Progenitor cell of endocrine pancreas (in vitro differentiated cells): ENCODE measurements around the gene PDE4A. TPM values are rescaled to one million over a fixed set of nuclear protein-coding genes. Genes with fewer than 3 reads are reported as not detected.

Experiments used
- DNase-seq: peaks from one replicate; pipeline ENCODE4 v3.0.0; 2021; ENCODE audit warnings: low spot score; ENCODE audit not compliant: unreplicated experiment
- H3K27ac Mint-ChIP-seq: 2 replicates; pipeline ENCODE4 v1.8.0; 2021; ENCODE audit warnings: mild to moderate bottlenecking, moderate library complexity, mixed read lengths
- H3K27me3 Mint-ChIP-seq: 2 replicates; pipeline ENCODE4 v1.8.0; 2021; ENCODE audit warnings: mixed read lengths
- H3K36me3 Mint-ChIP-seq: 2 replicates; pipeline ENCODE4 v1.8.0; 2022; ENCODE audit warnings: mixed read lengths; ENCODE audit not compliant: insufficient read depth
- H3K4me1 Mint-ChIP-seq: 2 replicates; pipeline ENCODE4 v1.8.0; 2021; ENCODE audit warnings: low read depth, mixed read lengths
- H3K4me3 Mint-ChIP-seq: 2 replicates; pipeline ENCODE4 v1.8.0; 2021; ENCODE audit warnings: low read depth, mild to moderate bottlenecking, moderate library complexity, mixed read lengths
- H3K9me3 Mint-ChIP-seq: 2 replicates; pipeline ENCODE4 v1.8.0; 2021; ENCODE audit warnings: low read depth, mixed read lengths
- CTCF ChIP-seq: fragments of 200-600 bp; sonication (generic); IDR thresholded peaks from one replicate; pipeline ENCODE4 v1.5.0; 2021; ENCODE audit warnings: antibody characterized with exemption, mild to moderate bottlenecking; ENCODE audit not compliant: unreplicated experiment
- total RNA-seq: library from RNA; stranded (reverse); gene quantifications from 2 replicates; pipeline ENCODE4 v1.2.1, GENCODE V29; 2021

PDE4A gene
- total RNA-seq, 1 donor from 2014 or later = 0.72 TPM

GRCh38 chr19:10505583-10506229 is 85.4 kb downstream of the PDE4A start:
- Mint-ChIP-seq H3K9me3 (no peaks in the 10 kb centered on the region), H3K27ac (peak overlapping the region; percentile 33), H3K36me3 (no peaks in the 10 kb centered on the region), H3K27me3 (no peaks in the 10 kb centered on the region), H3K4me1 (peaks cover 3% of the 10 kb centered on the region), H3K4me3 (peak overlapping the region; percentile 38)
- DNase-seq = peak; percentile 55
- peak; percentile 63 for TF ChIP-seq CTCF

GRCh38 chr19:10508036-10508435 is 87.7 kb downstream of the PDE4A start:
- no peaks in the 10 kb centered on the region for H3K9me3 Mint-ChIP-seq

GRCh38 chr19:10508707-10509106 is 88.4 kb downstream of the PDE4A start:
- Mint-ChIP-seq H3K4me1 (no peaks in the 10 kb centered on the region), H3K27me3 (peaks cover 12% of the 10 kb centered on the region), H3K27ac (no peak overlapping the region), H3K4me3 (no peak overlapping the region), H3K9me3 (no peaks in the 10 kb centered on the region), H3K36me3 (no peaks in the 10 kb centered on the region)
- no peak for TF ChIP-seq CTCF
- DNase-seq = no peak

More at GRCh38 chr19:10508036-10508435, 87.7 kb downstream of the PDE4A start:
- H3K4me3 Mint-ChIP-seq = no peak overlapping the region
- peaks cover 5% of the 10 kb centered on the region for H3K27me3 Mint-ChIP-seq
- no peaks in the 10 kb centered on the region for H3K36me3 Mint-ChIP-seq
- no peak overlapping the region for H3K27ac Mint-ChIP-seq
- DNase-seq = no peak
- no peaks in the 10 kb centered on the region for H3K4me1 Mint-ChIP-seq
- no peak for TF ChIP-seq CTCF

- Mint-ChIP-seq H3K4me3 (no peak overlapping the region), H3K27ac (no peak overlapping the region)
These were observed 90.0 kb downstream of the PDE4A start for GRCh38 chr19:10510301-10510802.

GRCh38 chr19:10513223-10513622 is 92.9 kb downstream of the PDE4A start:
- peaks cover 36% of the 10 kb centered on the region for H3K27me3 Mint-ChIP-seq
- no peaks in the 10 kb centered on the region for H3K36me3 Mint-ChIP-seq
- H3K4me3 Mint-ChIP-seq = no peak overlapping the region
- TF ChIP-seq CTCF = no peak
- H3K27ac Mint-ChIP-seq = no peak overlapping the region
- DNase-seq = no peak
- no peaks in the 10 kb centered on the region for H3K9me3 Mint-ChIP-seq
- peaks cover 6% of the 10 kb centered on the region for H3K4me1 Mint-ChIP-seq

More at GRCh38 chr19:10510301-10510802, 90.0 kb downstream of the PDE4A start:
- H3K4me1 Mint-ChIP-seq = no peaks in the 10 kb centered on the region
- H3K27me3 Mint-ChIP-seq = peaks cover 17% of the 10 kb centered on the region
- no peaks in the 10 kb centered on the region for H3K36me3 Mint-ChIP-seq
- H3K9me3 Mint-ChIP-seq = no peaks in the 10 kb centered on the region
- peak; percentile 80 for TF ChIP-seq CTCF
- DNase-seq = peak; percentile 58
